MCF 10A (cell line): Measurements from ENCODE around the gene MYCN. TPM values are rescaled to one million over a fixed set of nuclear protein-coding genes. Genes with fewer than 3 reads are reported as not detected.

Source experiments
- BruUV-seq: library from RNA; stranded (reverse); fragments of 400-500 nt; replicated peaks from 2 replicates; lab custom pipeline; 2021; lab: Mats Ljungman, UMichigan
- CTCF ChIA-PET: fragments of 300-600 bp; sonication (Branson Sonifier 250); formaldehyde crosslinking; extraction: SDS; loops from one replicate; lab custom pipeline; 2021; ENCODE audit warnings: antibody characterized with exemption, inconsistent platforms; lab: Yijun Ruan, JAX
- POLR2A ChIA-PET: fragments of 300-600, 350-650 bp; sonication (Branson Sonifier 250); formaldehyde crosslinking; extraction: SDS; loops from one replicate; lab custom pipeline; 2020; ENCODE audit warnings: antibody characterized with exemption, inconsistent platforms; lab: Yijun Ruan, JAX
- DNase-seq: peaks from one replicate; pipeline ENCODE4 v3.0.0-alpha.2; 2018; ENCODE audit not compliant: unreplicated experiment
- H3K27ac Mint-ChIP-seq: one replicate; pipeline ENCODE4 v1.8.0; 2022; ENCODE audit warnings: mild to moderate bottlenecking, low read depth, mixed read lengths; ENCODE audit not compliant: unreplicated experiment
- H3K27me3 Mint-ChIP-seq: one replicate; pipeline ENCODE4 v1.8.0; 2022; ENCODE audit warnings: mixed read lengths; ENCODE audit not compliant: insufficient read depth, unreplicated experiment
- H3K36me3 Mint-ChIP-seq: one replicate; pipeline ENCODE4 v1.8.0; 2022; ENCODE audit warnings: mild to moderate bottlenecking, moderate library complexity, mixed read lengths; ENCODE audit not compliant: insufficient read depth, unreplicated experiment
- H3K4me1 Mint-ChIP-seq: one replicate; pipeline ENCODE4 v1.8.0; 2022; ENCODE audit warnings: mixed read lengths; ENCODE audit not compliant: insufficient read depth, unreplicated experiment
- H3K4me3 Mint-ChIP-seq: one replicate; pipeline ENCODE4 v1.8.0; 2022; ENCODE audit warnings: mild to moderate bottlenecking, moderate library complexity, mixed read lengths; ENCODE audit not compliant: unreplicated experiment
- H3K9me3 Mint-ChIP-seq: one replicate; pipeline ENCODE4 v1.8.0; 2022; ENCODE audit warnings: mixed read lengths; ENCODE audit not compliant: unreplicated experiment
- CTCF ChIP-seq: fragments of 200-600 bp; IDR thresholded peaks from one replicate; pipeline ENCODE4 v1.8.0; 2022; ENCODE audit warnings: antibody characterized with exemption, mild to moderate bottlenecking; ENCODE audit not compliant: unreplicated experiment
- intact Hi-C: fragments of 100-400 bp; cut with micrococcal nuclease; formaldehyde crosslinking; loops from 2 replicates; pipeline ENCODE4 v1.14.1; 2022
- total RNA-seq: library from RNA; stranded (reverse); gene quantifications from 2 replicates; pipeline ENCODE4 v1.2.3, GENCODE V29; 2022

The MYCN gene
- total RNA-seq, 1 experiment from 2014 or later: not detected

- Mint-ChIP-seq H3K4me1 (peaks cover 6% of the 10 kb centered on the region), H3K9me3 (peaks cover 9% of the 10 kb centered on the region), H3K36me3 (no peaks in the 10 kb centered on the region), H3K4me3 (no peak overlapping the region), H3K27me3 (peaks cover 14% of the 10 kb centered on the region), H3K27ac (no peak overlapping the region)
- BruUV-seq: no TSS peak
- intact Hi-C loops: no loop called here
- TF ChIP-seq CTCF: no peak
- ChIA-PET POLR2A (no interaction called here), CTCF (interaction anchor here (0.7 kb wide), 1 partner anchor 311 kb away, joined by 4 read pairs; no protein-coding TSS in a partner anchor)
- no peak for DNase-seq
Observed at GRCh38 chr2:15971351-15971750, 31.0 kb downstream of the MYCN start.

- Mint-ChIP-seq H3K36me3 (no peaks in the 10 kb centered on the region), H3K9me3 (peaks cover 9% of the 10 kb centered on the region), H3K4me3 (no peak overlapping the region), H3K27ac (no peak overlapping the region), H3K4me1 (peaks cover 6% of the 10 kb centered on the region), H3K27me3 (peaks cover 14% of the 10 kb centered on the region)
- intact Hi-C loops: no loop called here
- no peak for TF ChIP-seq CTCF
- ChIA-PET POLR2A (no interaction called here), CTCF (no interaction called here)
- no peak for DNase-seq
- no TSS peak for BruUV-seq
Observed at GRCh38 chr2:15971831-15972522, 31.6 kb downstream of the MYCN start.

- no peak overlapping the region for H3K4me3 Mint-ChIP-seq
- peaks cover 6% of the 10 kb centered on the region for H3K4me1 Mint-ChIP-seq
- no TSS peak for BruUV-seq
- no peaks in the 10 kb centered on the region for H3K36me3 Mint-ChIP-seq
- peaks cover 9% of the 10 kb centered on the region for H3K9me3 Mint-ChIP-seq
- H3K27ac Mint-ChIP-seq: no peak overlapping the region
- POLR2A ChIA-PET: interaction anchor here (0.7 kb wide), 1 partner anchor 133 kb away, joined by 3 read pairs; no protein-coding TSS in a partner anchor
- TF ChIP-seq CTCF: no peak
- intact Hi-C loops: no loop called here
- H3K27me3 Mint-ChIP-seq: peaks cover 14% of the 10 kb centered on the region
- CTCF ChIA-PET: interaction anchor here (0.6 kb wide), 1 partner anchor 34 kb away, joined by 3 read pairs; no protein-coding TSS in a partner anchor
- no peak for DNase-seq
Observed at GRCh38 chr2:15973481-15974401, 33.4 kb downstream of the MYCN start.
